ENCODE measurements around the gene SHFL.

SHFL gene

DNA sequence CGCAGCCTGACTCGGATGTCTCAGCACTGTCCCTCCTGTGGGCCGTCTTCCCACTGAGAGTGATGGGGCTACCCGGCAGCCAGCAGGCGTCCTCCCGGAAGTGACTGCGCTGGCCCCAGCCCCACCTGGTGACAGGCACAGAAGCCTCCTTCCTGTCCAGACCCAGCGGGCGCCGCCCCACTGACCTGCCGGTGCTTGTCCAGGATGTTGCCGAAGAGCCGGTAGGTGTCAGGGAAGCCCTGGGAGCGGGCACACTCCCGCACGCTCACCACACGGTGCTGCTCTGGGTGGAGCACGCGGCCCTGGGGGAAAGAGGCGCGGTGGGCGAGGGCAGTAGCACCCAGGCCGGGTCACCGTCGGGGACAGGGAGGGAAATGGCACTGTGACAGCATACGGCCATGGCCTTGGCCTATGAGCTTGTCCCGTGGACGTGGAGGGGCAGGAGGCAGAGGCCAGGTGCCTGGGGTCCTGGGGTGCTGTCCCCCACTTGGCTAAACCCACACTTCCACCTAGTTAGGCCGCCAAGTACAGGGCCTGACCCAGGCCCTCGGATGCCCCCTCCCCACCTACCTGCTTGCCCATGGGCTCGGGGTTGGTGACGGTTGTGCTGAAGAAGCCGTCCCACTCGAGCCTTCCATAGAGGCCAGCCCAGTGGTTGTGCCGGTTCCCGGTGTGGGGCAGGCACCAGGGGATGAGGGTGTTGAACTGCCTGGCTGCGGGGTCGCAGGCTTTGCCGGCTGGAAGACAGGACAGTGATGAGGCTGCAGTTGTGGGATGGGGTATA lies 49.6 kb downstream of the SHFL start:
- DNase-seq: no peak

DNA sequence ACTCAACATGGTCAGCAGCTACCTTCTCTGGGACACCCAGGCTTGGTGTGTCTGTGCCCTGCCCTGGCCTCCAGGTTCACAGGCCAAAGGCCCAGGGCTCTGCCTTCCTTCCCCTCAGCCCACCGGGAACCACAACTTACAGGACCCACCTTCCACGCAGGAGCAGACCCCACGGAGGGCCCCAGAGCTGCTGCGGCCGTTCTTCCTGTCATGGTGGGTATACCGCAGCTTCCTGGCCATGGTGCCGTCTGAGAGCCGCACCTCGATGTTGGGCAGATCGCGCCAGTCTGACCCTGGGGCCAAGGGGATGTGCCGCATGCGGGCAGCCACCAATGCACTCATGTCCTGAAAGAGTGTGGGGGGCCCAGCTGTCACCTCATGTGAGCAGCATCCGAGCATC lies 50.8 kb downstream of the SHFL start:
- no peak for DNase-seq

DNA sequence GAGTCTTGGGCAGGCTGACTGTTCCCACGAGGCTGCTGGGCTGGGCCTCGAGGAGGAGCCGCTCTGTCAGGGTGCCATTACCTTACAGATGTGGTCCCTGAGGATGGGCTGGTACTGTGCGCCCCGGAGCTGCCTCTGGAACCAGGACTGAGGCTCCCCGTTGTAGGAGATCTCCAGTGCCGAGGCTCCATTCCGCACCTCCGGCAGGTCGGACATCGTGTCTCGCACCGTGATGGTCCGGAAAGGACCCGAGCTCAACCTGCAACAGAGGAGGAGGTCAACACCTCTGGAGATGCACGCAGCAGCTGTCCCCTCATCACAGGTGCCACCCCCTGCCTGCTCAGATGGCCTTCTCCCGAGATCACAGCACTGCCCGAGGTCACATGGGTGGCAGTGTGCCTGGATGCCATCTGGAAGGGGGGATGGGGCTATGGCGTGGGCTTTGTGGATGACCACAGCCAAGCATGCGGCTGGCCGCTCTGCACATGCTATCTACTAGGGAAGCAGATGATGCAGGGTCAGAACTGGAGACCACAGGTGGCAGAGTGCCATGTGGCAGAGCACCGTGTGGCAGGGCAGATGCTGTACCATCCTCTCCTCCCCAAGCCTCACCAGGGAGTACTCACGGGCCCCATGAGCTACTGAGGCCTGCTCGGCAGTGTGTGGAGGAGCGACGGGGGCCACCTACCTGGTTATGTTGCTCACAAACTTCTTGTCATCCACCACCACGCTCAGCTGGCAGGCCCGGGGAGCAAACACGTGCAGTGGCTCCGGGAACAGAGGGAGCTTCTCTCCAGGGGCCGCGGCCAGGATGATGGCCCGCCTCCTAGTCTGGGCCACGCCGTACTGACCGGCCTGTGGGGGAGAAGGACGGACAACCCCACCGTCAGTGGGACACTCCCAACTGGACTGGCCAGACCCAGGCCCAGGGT lies 51.9 kb downstream of the SHFL start:
- DNase-seq: no peak

DNA sequence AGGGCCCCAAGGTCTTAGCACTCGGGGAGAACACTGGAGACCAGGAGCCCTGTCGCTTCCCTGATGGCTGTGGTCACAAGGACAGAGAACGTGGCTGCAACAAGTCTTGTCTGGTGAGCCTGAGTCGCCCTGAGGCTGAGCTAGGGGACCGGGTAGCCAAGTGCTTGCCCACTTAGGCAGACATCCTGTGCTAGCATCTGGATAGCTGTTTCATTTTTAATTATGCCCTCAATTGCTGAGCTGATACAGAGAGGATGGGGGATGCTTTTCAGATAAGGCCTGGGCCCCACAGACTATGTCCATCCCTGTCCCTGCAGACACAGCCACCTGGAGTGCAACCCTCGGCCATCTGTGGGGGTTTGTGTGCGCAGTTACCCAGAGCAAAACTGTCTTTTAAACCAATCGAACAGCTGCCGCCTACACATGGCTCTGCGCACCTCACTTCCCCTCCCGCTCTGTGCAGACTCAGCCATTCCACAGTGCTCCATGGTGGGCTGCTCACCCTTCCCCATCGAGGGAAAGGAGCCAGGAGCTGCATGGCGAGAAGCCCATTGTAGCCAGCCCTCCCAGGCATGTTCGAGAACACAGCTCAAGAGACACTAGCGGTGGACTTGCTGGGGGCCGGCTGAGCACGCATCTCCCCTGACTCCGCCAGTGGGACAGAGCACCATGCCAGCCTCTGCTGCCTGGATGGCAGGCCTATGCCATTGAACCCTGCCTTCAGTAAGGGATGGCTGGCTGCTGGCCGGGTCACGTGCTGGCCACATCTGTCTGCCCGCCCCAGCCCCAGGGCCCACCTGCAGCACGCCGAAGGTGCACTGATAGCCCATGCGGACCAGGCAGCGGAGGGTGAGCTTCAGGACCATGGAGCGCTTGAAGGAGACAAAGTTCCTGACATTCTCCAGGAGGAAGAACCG lies 53.0 kb downstream of the SHFL start:
- DNase-seq: no peak

DNA sequence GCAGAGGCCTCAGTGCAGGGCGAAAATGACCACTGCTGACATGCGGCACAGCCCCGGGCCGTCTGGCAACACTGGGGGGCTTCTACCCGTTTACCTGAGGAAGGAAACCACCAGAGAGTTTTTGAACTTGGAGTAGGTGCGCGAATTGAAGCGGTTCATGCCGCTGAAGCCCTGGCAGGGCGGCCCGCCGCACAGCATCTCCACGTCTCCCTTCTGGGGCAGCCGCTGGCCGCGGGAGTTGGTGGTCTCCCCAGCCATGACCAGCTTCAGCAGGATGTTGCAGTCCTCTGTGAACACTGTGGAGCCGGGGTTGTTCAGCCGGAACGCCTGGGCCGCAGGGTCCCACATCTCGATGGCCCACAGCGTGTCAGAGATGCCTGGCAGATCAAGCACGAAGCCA lies 53.8 kb downstream of the SHFL start:
- no peak for DNase-seq

DNA sequence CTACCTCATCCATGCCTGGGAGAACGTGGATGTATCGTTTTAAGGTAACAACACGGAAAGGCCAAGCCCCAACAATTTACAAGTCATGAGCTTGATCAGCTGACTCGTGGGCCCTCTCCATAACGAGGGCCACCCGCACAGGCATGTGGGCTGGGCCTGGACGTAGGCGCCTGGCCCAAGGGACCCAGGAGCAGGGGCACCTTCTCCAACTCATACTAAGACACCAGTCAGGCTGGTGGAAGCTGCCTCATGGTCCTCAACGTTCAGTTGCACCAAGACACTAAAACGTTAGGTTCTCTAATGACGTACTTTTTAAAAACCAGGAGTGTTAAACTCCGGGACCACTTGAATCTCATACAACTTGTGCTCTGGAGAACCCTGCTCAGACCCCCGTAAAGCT lies 55.4 kb downstream of the SHFL start:
- no peak for DNase-seq

DNA sequence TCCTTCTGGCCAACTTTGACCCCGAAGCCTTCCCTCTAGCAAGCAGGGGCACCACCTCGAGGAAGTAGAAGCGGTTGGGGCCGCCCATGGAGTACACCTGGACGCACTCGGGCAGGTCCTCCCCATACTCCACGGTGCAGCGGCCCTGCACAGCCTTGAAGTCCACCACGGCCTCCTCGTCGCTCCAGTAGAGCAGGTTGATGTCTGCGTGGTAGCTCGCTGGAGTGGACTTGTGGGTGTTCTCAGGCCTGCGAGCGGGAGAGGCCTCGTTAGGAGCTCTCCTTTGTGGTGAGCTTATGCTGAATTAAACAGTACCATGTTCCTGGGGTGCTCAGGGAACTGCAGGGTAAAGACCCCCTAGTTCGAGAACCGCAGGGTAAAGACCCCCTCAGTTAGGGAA lies 55.9 kb downstream of the SHFL start:
- no peak for DNase-seq

Data from activated CD4-positive, alpha-beta T cell treated with anti-CD3 and anti-CD28 coated beads, Interleukin-2, amount 50 U/mL, for 16 hours (primary cell).